Naive thymus-derived CD4-positive, alpha-beta T cell (primary cell): ENCODE data around the gene GRAMD1B. TPM values are rescaled to one million over a fixed set of nuclear protein-coding genes. Genes with fewer than 3 reads are reported as not detected.
"Not testable (repeated sequence)": the region's sequence is repeated elsewhere in the genome, so short reads cannot be mapped to it uniquely, and the experiment has no call there.

ENCODE experiments used
- ATAC-seq: fragments of 150-1000 bp; cut with Tn5 transposase; 2 replicates; pipeline ENCODE4 v1.10.0; 2021; ENCODE audit warnings: mild to moderate bottlenecking, moderate library complexity
- CTCF ChIA-PET: fragments of 350-600 bp; sonication (Branson Sonifier 250); formaldehyde crosslinking; loops from one replicate; lab custom pipeline; 2021; ENCODE audit warnings: antibody characterized with exemption; lab: Charles Lee
- POLR2A ChIA-PET: fragments of 350-600 bp; sonication (Branson Sonifier 250); formaldehyde crosslinking; loops from one replicate; lab custom pipeline; 2021; ENCODE audit warnings: antibody characterized with exemption, inconsistent platforms; lab: Charles Lee
- DNase-seq, 9 donors: peaks; one replicate each; pipeline versions ENCODE4 v3.0.0 to v3.0.0-alpha.2; 2020 to 2022; ENCODE audit warnings: mixed read lengths in 1 of 9
- H3K27ac ChIP-seq: one replicate; pipeline ENCODE4 v1.7.0; 2013; ENCODE audit warnings: mild to moderate bottlenecking, low read depth, low read length, moderate library complexity
- H3K27me3 ChIP-seq, 2 donors: one replicate each; pipeline ENCODE4 v1.7.0; 2013; ENCODE audit warnings: low read length in 2 of 2, mild to moderate bottlenecking in 2 of 2, moderate library complexity in 2 of 2; ENCODE audit not compliant: control insufficient read depth in 2 of 2, insufficient read depth in 2 of 2
- H3K36me3 ChIP-seq, 3 experiments: 1 replicate in 2 of 3; 2 replicates in 1 of 3; pipeline ENCODE4 v1.7.0; 2013; ENCODE audit warnings: low read length in 3 of 3, mild to moderate bottlenecking in 3 of 3, moderate library complexity in 1 of 3; ENCODE audit not compliant: insufficient read depth in 3 of 3, control insufficient read depth in 2 of 3
- H3K4me1 ChIP-seq, 2 donors: one replicate each; pipeline ENCODE4 v1.7.0; 2013; ENCODE audit warnings: low read length in 2 of 2, mild to moderate bottlenecking in 2 of 2, moderate library complexity in 1 of 2; ENCODE audit not compliant: control insufficient read depth in 2 of 2, insufficient read depth in 2 of 2
- H3K4me3 ChIP-seq: 2 replicates; pipeline ENCODE4 v1.7.0; 2013; ENCODE audit warnings: mild to moderate bottlenecking, low read length
- H3K9me3 ChIP-seq, 3 experiments: 1 replicate in 2 of 3; 2 replicates in 1 of 3; pipeline ENCODE4 v1.7.0; 2013; ENCODE audit warnings: low read length in 3 of 3; ENCODE audit not compliant: control insufficient read depth in 2 of 3
- H3K27ac Mint-ChIP-seq, 9 donors: one replicate each; pipeline ENCODE4 v1.8.0; 2020 to 2022; ENCODE audit warnings: mixed read lengths in 9 of 9, mild to moderate bottlenecking in 8 of 9, moderate library complexity in 5 of 9, inconsistent platforms in 2 of 9
- H3K27me3 Mint-ChIP-seq, 5 donors: one replicate each; pipeline ENCODE4 v1.8.0; 2021 to 2022; ENCODE audit warnings: mixed read lengths in 5 of 5, mild to moderate bottlenecking in 1 of 5
- H3K36me3 Mint-ChIP-seq, 5 donors: one replicate each; pipeline ENCODE4 v1.8.0; 2020 to 2022; ENCODE audit warnings: mixed read lengths in 5 of 5, mild to moderate bottlenecking in 3 of 5, inconsistent platforms in 1 of 5
- H3K4me1 Mint-ChIP-seq, 7 donors: one replicate each; pipeline ENCODE4 v1.8.0; 2020 to 2022; ENCODE audit warnings: mixed read lengths in 7 of 7, mild to moderate bottlenecking in 3 of 7, inconsistent platforms in 1 of 7
- H3K4me3 Mint-ChIP-seq, 10 donors: one replicate each; pipeline ENCODE4 v1.8.0; 2020 to 2022; ENCODE audit warnings: mild to moderate bottlenecking in 10 of 10, mixed read lengths in 10 of 10, moderate library complexity in 6 of 10, inconsistent platforms in 2 of 10
- H3K9me3 Mint-ChIP-seq, 11 donors: one replicate each; pipeline ENCODE4 v1.8.0; 2020 to 2022; ENCODE audit warnings: mixed read lengths in 11 of 11, mild to moderate bottlenecking in 4 of 11, inconsistent platforms in 1 of 11, moderate library complexity in 1 of 11
- intact Hi-C, 2 donors: fragments of 100-400 bp; cut with micrococcal nuclease; formaldehyde crosslinking; loops; one replicate each; pipeline ENCODE4 v1.15.1; 2023
- polyA plus RNA-seq, 2 donors: library from polyadenylated mRNA; unstranded; fragments of 300-500 nt; fragmentation: Illumina TruSeq; gene quantifications; one replicate each; pipeline ENCODE4 v1.2.3, GENCODE V29; 2021
- total RNA-seq, 6 experiments: library from RNA in 5 of 6; stranded (reverse) in 5 of 6; gene quantifications; 1 replicate in 5 of 6; 2 replicates in 1 of 6; pipeline ENCODE4 v1.2.3 and lab custom pipeline; 2021 to 2026

The GRAMD1B gene
- total and polyA plus RNA-seq, 7 experiments from 2014 or later, result 1.7 to 88.9 (median 10.0) TPM

GRCh38 chr11:123654566-123655081 lies 224.6 kb downstream of the GRAMD1B start, which contains the start of gene SCN3B:
Gene SCN3B (minus strand): TSS chr11:123654624. CDS start chr11:123653801, 823 bp downstream.
- POLR2A ChIA-PET, result no interaction called here
- H3K27me3 Mint-ChIP-seq, result peaks cover 41 to 65% (median 43%) of the 10 kb centered on the region in 5 donors
- DNase-seq (peak in 3 of 9 donors; percentile 13 to 33 (median 14)), ATAC-seq (peak; percentile 32)
- H3K27ac ChIP-seq, result no peak within 1 kb of the TSS
- H3K4me3 ChIP-seq, result peak within 1 kb of the TSS; percentile 44
- H3K27me3 ChIP-seq, result peaks cover 0 to 16% of the 10 kb centered on the region in 2 donors
- CTCF ChIA-PET, result no interaction called here
- peaks cover 0 to 14% (median 9%) of the 10 kb centered on the region in 5 donors for H3K36me3 Mint-ChIP-seq
- H3K4me1 ChIP-seq, result peaks cover 0 to 3% of the 10 kb centered on the region in 2 donors
- H3K27ac Mint-ChIP-seq, result no peak within 1 kb of the TSS
- peaks cover 4 to 20% (median 12%) of the 10 kb centered on the region in 11 donors for H3K9me3 Mint-ChIP-seq
- intact Hi-C loops, result loop anchor here in 1 of 2 donors (5.0 kb wide), 1 partner anchor 38 kb away; no protein-coding TSS in a partner anchor
- H3K4me1 Mint-ChIP-seq, result peaks cover 10 to 33% (median 25%) of the 10 kb centered on the region in 7 donors
- peak within 1 kb of the TSS; percentile 67 to 84 (median 74) for H3K4me3 Mint-ChIP-seq
- no peaks in the 10 kb centered on the region for H3K36me3 ChIP-seq
- H3K9me3 ChIP-seq, result no peaks in the 10 kb centered on the region

GRCh38 chr11:123659311-123659710 lies 229.2 kb downstream of the GRAMD1B start:
- H3K4me3 ChIP-seq, result no peak overlapping the region
- Mint-ChIP-seq H3K27me3 (peaks cover 13 to 45% (median 14%) of the 10 kb centered on the region in 5 donors), H3K9me3 (peaks cover 6 to 36% (median 20%) of the 10 kb centered on the region in 11 donors), H3K36me3 (peaks cover 0 to 19% (median 9%) of the 10 kb centered on the region in 5 donors), H3K27ac (peak overlapping the region in 4 of 9 donors; percentile 10 to 38 (median 28)), H3K4me1 (peaks cover 12 to 35% (median 28%) of the 10 kb centered on the region in 7 donors), H3K4me3 (peak overlapping the region in 3 of 10 donors; percentile 11 to 53 (median 20))
- no peaks in the 10 kb centered on the region for H3K36me3 ChIP-seq
- ATAC-seq (no peak), DNase-seq (no peak)
- POLR2A ChIA-PET, result no interaction called here
- H3K27me3 ChIP-seq, result peaks cover 0 to 5% of the 10 kb centered on the region in 2 donors
- CTCF ChIA-PET, result interaction anchor here (0.6 kb wide), 1 partner anchor 52 kb away, joined by 3 read pairs; no protein-coding TSS in a partner anchor
- H3K4me1 ChIP-seq, result no peaks in the 10 kb centered on the region
- H3K27ac ChIP-seq, result no peak overlapping the region
- H3K9me3 ChIP-seq, result no peaks in the 10 kb centered on the region
- intact Hi-C loops, result loop anchor here in 1 of 2 donors (5.0 kb wide), 1 partner anchor 33 kb away; no protein-coding TSS in a partner anchor

DNA sequence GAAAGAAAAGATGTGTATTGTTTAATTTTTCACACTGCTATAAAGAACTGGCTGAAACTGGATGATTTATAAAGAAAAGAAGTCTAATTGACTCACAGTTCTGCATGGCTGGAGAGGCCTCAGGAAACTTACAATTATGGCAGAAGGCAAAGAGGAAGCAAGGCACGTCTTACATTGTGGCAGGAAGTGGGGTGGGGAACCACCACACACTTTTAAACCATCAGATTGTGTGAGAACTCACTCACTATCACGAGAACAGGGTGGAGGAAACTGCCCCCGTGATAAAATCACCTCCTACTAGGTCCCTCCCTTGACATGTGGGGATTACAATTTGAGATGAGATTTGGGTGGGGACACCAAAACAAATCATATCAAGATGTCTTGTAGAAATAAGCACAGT lies 229.9 kb downstream of the GRAMD1B start:
- H3K36me3 ChIP-seq, POLR2A ChIA-PET, H3K9me3 ChIP-seq, CTCF ChIA-PET, H3K4me3 ChIP-seq, H3K27me3 ChIP-seq, H3K4me1 ChIP-seq, H3K27ac ChIP-seq: not testable (repeated sequence)
- peak overlapping the region in 6 of 9 donors; percentile 10 to 86 (median 58) for H3K27ac Mint-ChIP-seq
- peaks cover 0 to 19% (median 9%) of the 10 kb centered on the region in 5 donors for H3K36me3 Mint-ChIP-seq
- H3K4me1 Mint-ChIP-seq, result peaks cover 10 to 32% (median 25%) of the 10 kb centered on the region in 7 donors
- DNase-seq, result peak in 7 of 9 donors; percentile 15 to 58 (median 43)
- H3K9me3 Mint-ChIP-seq, result peaks cover 6 to 36% (median 20%) of the 10 kb centered on the region in 11 donors
- H3K27me3 Mint-ChIP-seq, result peaks cover 10 to 42% (median 11%) of the 10 kb centered on the region in 5 donors
- ATAC-seq, result peak; percentile 68
- H3K4me3 Mint-ChIP-seq, result peak overlapping the region in 2 of 10 donors; percentile 14 to 37
- intact Hi-C loops, result loop anchor here in 1 of 2 donors (5.0 kb wide), 1 partner anchor 32 kb away; no protein-coding TSS in a partner anchor

- no peak overlapping the region for H3K4me3 Mint-ChIP-seq
- no peak overlapping the region for H3K27ac Mint-ChIP-seq
- H3K4me3 ChIP-seq, result no peak overlapping the region
- DNase-seq (no peak), ATAC-seq (no peak)
- peaks cover 0 to 14% (median 7%) of the 10 kb centered on the region in 11 donors for H3K9me3 Mint-ChIP-seq
- no peaks in the 10 kb centered on the region for H3K27me3 ChIP-seq
- H3K27ac ChIP-seq, result no peak overlapping the region
- CTCF ChIA-PET, result no interaction called here
- no peaks in the 10 kb centered on the region for H3K4me1 ChIP-seq
- intact Hi-C loops, result no loop called here
- peaks cover 0 to 5% (median 0%) of the 10 kb centered on the region in 5 donors for H3K36me3 Mint-ChIP-seq
- H3K36me3 ChIP-seq, result no peaks in the 10 kb centered on the region
- H3K9me3 ChIP-seq, result no peaks in the 10 kb centered on the region
- POLR2A ChIA-PET, result no interaction called here
- H3K27me3 Mint-ChIP-seq, result peaks cover 0 to 21% (median 0%) of the 10 kb centered on the region in 5 donors
- H3K4me1 Mint-ChIP-seq, result peaks cover 0 to 15% (median 2%) of the 10 kb centered on the region in 7 donors
These were observed 235.2 kb downstream of the GRAMD1B start for GRCh38 chr11:123665306-123665705.

- Mint-ChIP-seq H3K4me3 (no peak overlapping the region), H3K36me3 (no peaks in the 10 kb centered on the region), H3K4me1 (peaks cover 0 to 7% (median 0%) of the 10 kb centered on the region in 7 donors), H3K27me3 (peaks cover 0 to 11% (median 0%) of the 10 kb centered on the region in 5 donors), H3K9me3 (peaks cover 0 to 5% (median 0%) of the 10 kb centered on the region in 11 donors), H3K27ac (no peak overlapping the region)
- POLR2A ChIA-PET, result no interaction called here
- DNase-seq (no peak), ATAC-seq (no peak)
- no peak overlapping the region for H3K4me3 ChIP-seq
- H3K27ac ChIP-seq, result no peak overlapping the region
- H3K9me3 ChIP-seq, result no peaks in the 10 kb centered on the region
- H3K4me1 ChIP-seq, result no peaks in the 10 kb centered on the region
- intact Hi-C loops, result no loop called here
- CTCF ChIA-PET, result no interaction called here
- no peaks in the 10 kb centered on the region for H3K27me3 ChIP-seq
- no peaks in the 10 kb centered on the region for H3K36me3 ChIP-seq
These were observed 240.0 kb downstream of the GRAMD1B start for GRCh38 chr11:123670081-123670480.

DNA sequence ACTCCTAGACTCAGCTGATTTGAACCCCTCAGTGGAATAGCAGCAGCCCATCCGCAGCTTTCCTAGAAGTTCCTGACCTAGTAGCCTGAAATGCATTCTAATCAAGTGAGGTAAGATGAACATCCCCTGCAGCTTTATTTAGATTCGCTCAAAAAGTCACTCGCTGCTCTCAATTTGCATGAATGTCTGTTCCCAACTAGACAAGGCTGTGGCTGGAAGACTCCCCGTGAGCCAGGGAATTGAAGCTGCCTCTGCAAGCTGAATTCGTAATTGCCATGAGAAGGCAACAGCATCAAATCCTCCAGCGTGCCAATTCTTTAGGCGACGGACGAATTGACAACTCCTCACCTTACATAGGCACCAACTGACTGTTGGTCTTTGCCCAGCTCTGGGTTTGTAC lies 241.5 kb downstream of the GRAMD1B start:
- Histone ChIP-seq H3K36me3 (no peaks in the 10 kb centered on the region), H3K27ac (no peak overlapping the region), H3K9me3 (no peaks in the 10 kb centered on the region), H3K4me1 (no peaks in the 10 kb centered on the region), H3K4me3 (no peak overlapping the region), H3K27me3 (no peaks in the 10 kb centered on the region)
- Mint-ChIP-seq H3K4me1 (peaks cover 0 to 4% (median 0%) of the 10 kb centered on the region in 7 donors), H3K36me3 (no peaks in the 10 kb centered on the region), H3K4me3 (no peak overlapping the region), H3K27ac (peak overlapping the region in 1 of 9 donors; percentile 21), H3K9me3 (peaks cover 0 to 5% (median 0%) of the 10 kb centered on the region in 11 donors), H3K27me3 (peaks cover 0 to 7% (median 0%) of the 10 kb centered on the region in 5 donors)
- ChIA-PET CTCF (interaction anchor here (0.6 kb wide), 1 partner anchor 91 kb away, joined by 3 read pairs; no protein-coding TSS in a partner anchor), POLR2A (no interaction called here)
- ATAC-seq, result no peak
- intact Hi-C loops, result no loop called here
- DNase-seq, result no peak
